ENCODE data around the gene BLVRB.
"Not testable (repeated sequence)": the region's sequence is repeated elsewhere in the genome, so short reads cannot be mapped to it uniquely, and the experiment has no call there.

BLVRB gene

GRCh38 chr19:40430242-40430641 lies 35.3 kb downstream of the BLVRB start:
- not testable (repeated sequence) for H3K36me3 ChIP-seq (ENCODE audit: insufficient read depth, low read length); H3K4me3 ChIP-seq (ENCODE audit: low read depth in 1 of 2, low read length in 2 of 2); H3K9me3 ChIP-seq (ENCODE audit: low read length); H3K27ac ChIP-seq (ENCODE audit: low read depth, low read length); H3K27me3 ChIP-seq (ENCODE audit: control insufficient read depth in 1 of 2, insufficient read depth in 2 of 2, low read length in 2 of 2); H3K9ac ChIP-seq (ENCODE audit: low read length)
- peaks cover 11% of the 10 kb centered on the region for H3K4me1 ChIP-seq (ENCODE audit: insufficient read depth, low read length)

GRCh38 chr19:40428197-40428596 lies 37.3 kb downstream of the BLVRB start:
- not testable (repeated sequence) for H3K9me3 ChIP-seq (ENCODE audit: low read length)
- peaks cover 18% of the 10 kb centered on the region for H3K4me1 ChIP-seq (ENCODE audit: insufficient read depth, low read length)

DNA sequence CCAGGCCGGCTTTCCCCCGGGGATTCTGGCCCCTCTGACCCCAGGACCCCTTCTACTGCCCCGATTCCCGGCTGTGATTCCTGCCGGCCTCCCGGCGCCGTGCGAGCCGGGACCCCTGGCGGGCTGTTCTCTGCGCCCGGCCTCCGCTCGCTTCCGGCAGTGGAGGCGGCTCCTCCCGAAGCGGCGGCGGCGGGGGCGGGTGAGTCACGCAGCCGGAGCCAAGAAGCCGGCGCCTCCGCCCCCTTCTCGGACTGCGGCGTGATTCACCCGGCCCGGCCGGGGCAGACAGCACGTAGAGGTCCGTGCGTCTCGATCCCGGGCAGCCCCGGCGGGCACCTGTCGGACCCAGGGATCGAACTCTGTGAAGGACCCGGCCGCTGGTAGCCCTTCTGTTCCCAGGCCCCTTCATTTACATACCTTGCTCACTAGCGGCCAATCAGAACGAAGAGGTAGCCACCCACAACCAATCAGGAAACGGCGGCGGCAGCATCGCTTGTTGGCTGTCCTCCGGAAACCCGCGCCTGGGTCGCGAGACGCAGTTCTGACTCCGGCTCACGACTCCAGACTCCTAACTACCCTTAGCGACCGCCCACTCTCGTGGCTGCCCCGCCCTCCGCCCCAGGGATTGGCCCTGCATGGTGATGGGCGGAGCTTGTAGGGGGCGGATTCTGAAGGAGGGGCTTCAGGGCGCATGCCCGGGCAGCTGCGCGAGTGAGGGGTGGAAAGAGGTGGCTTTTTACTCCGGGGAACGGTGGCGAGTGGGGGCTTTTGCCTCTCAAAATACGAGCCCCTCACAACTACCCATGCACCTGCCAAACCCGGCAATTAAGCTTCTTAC lies 39.9 kb downstream of the BLVRB start, which contains the start of gene SERTAD1:
Gene SERTAD1, minus strand, starts transcription at position 543 of the 838 bp plus-strand sequence. CDS start 2,446 bp downstream, outside the sequence.
- Histone ChIP-seq H3K4me3 (ENCODE audit: low read depth in 1 of 2, low read length in 2 of 2) (peak within 1 kb of the TSS; percentile 79 to 83), H3K27me3 (ENCODE audit: control insufficient read depth in 1 of 2, insufficient read depth in 2 of 2, low read length in 2 of 2) (no peaks in the 10 kb centered on the region), H3K36me3 (ENCODE audit: insufficient read depth, low read length) (peaks cover 14% of the 10 kb centered on the region), H3K9me3 (ENCODE audit: low read length) (no peaks in the 10 kb centered on the region), H3K27ac (ENCODE audit: low read depth, low read length) (peak within 1 kb of the TSS; percentile 99), H3K9ac (ENCODE audit: low read length) (peak within 1 kb of the TSS; percentile 88), H3K4me1 (ENCODE audit: insufficient read depth, low read length) (peaks cover 31% of the 10 kb centered on the region)

More at GRCh38 chr19:40428197-40428596, 37.3 kb downstream of the BLVRB start:
- not testable (repeated sequence) for H3K9ac ChIP-seq (ENCODE audit: low read length); H3K27me3 ChIP-seq (ENCODE audit: control insufficient read depth in 1 of 2, insufficient read depth in 2 of 2, low read length in 2 of 2); H3K27ac ChIP-seq (ENCODE audit: low read depth, low read length); H3K36me3 ChIP-seq (ENCODE audit: insufficient read depth, low read length); H3K4me3 ChIP-seq (ENCODE audit: low read depth in 1 of 2, low read length in 2 of 2)

GRCh38 chr19:40424637-40425449 lies 40.7 kb downstream of the BLVRB start:
- H3K9ac ChIP-seq (ENCODE audit: low read length) = peak overlapping the region; percentile 88
- H3K4me1 ChIP-seq (ENCODE audit: insufficient read depth, low read length) = peaks cover 31% of the 10 kb centered on the region

DNA sequence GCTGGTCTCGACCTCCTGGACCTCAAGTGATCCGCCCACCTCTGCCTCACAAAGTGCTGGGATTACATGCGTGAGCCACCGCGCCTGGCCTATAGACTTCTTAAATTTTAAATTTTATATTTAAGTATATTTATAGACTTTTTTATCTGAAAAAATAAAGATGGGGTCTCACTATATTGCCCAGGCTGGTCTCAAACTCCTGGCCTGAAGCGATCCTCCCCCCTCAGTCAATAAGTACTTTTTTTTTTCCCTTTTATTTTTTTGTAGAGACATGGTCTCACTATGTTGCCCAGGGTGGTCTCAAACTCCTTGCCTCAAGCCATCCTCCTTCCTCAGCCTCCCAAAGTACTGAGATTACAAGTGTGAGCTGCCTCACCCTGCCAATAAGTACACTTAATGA lies 41.6 kb downstream of the BLVRB start:
- H3K27me3 ChIP-seq (ENCODE audit: control insufficient read depth in 1 of 2, insufficient read depth in 2 of 2, low read length in 2 of 2) = no peaks in the 10 kb centered on the region
- no peak overlapping the region for H3K4me3 ChIP-seq (ENCODE audit: low read depth in 1 of 2, low read length in 2 of 2)
- no peaks in the 10 kb centered on the region for H3K9me3 ChIP-seq (ENCODE audit: low read length)
- peaks cover 31% of the 10 kb centered on the region for H3K4me1 ChIP-seq (ENCODE audit: insufficient read depth, low read length)
- peaks cover 14% of the 10 kb centered on the region for H3K36me3 ChIP-seq (ENCODE audit: insufficient read depth, low read length)
- no peak overlapping the region for H3K9ac ChIP-seq (ENCODE audit: low read length)
- H3K27ac ChIP-seq (ENCODE audit: low read depth, low read length) = no peak overlapping the region

More at GRCh38 chr19:40424637-40425449, 40.7 kb downstream of the BLVRB start:
- Histone ChIP-seq H3K4me3 (ENCODE audit: low read depth in 1 of 2, low read length in 2 of 2) (peak overlapping the region; percentile 79 to 83), H3K36me3 (ENCODE audit: insufficient read depth, low read length) (peaks cover 14% of the 10 kb centered on the region), H3K9me3 (ENCODE audit: low read length) (no peaks in the 10 kb centered on the region), H3K27ac (ENCODE audit: low read depth, low read length) (peak overlapping the region; percentile 99), H3K27me3 (ENCODE audit: control insufficient read depth in 1 of 2, insufficient read depth in 2 of 2, low read length in 2 of 2) (no peaks in the 10 kb centered on the region)

DNA sequence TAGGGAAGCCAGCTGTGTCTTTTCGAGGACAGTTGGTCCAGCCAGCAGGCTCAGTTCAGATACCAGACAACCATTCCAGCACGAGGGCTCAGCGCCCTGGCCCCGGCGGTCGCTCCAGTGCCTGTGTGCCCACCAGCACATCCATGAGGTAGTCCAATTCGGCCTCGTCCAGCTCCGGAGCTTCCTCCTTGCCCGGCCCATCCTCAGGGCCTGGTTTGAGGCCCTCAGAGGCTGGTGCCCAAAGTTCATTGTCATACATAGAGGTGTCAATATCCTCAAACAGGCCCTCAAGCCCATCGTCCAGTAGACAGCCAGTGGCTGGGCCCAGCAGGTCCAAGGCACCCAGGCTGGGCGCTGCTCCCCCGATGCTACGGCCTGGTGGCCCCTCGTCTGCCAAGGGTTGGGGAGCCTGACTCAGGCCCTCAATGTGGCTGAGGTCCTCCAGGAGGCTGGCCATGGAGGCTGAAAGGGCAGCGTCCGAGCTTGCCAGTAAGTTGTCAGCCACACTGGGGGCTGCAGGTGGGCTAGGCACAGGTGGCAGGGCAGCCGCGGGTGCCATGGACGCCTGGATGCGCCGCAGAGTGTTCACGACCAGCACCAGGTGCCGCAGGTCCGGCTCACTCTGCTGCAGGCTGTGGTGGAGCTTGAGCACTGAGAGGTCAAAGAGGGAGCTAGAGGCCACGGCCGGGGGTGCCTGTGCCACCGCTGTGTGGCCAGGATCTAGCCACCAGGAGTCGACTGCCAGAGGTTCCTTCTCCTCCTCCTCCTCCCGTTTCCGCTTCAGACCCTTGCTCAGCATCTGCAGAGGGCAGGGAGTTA lies 42.6 kb downstream of the BLVRB start:
- Histone ChIP-seq H3K27me3 (ENCODE audit: control insufficient read depth in 1 of 2, insufficient read depth in 2 of 2, low read length in 2 of 2) (no peaks in the 10 kb centered on the region), H3K9ac (ENCODE audit: low read length) (no peak overlapping the region), H3K9me3 (ENCODE audit: low read length) (no peaks in the 10 kb centered on the region), H3K36me3 (ENCODE audit: insufficient read depth, low read length) (peaks cover 14% of the 10 kb centered on the region), H3K27ac (ENCODE audit: low read depth, low read length) (peak overlapping the region; percentile 100), H3K4me1 (ENCODE audit: insufficient read depth, low read length) (peaks cover 31% of the 10 kb centered on the region), H3K4me3 (ENCODE audit: low read depth in 1 of 2, low read length in 2 of 2) (peak overlapping the region in 1 of 2 donors; percentile 23)

GRCh38 chr19:40421993-40422747 lies 43.4 kb downstream of the BLVRB start:
- Histone ChIP-seq H3K27ac (ENCODE audit: low read depth, low read length) (peak overlapping the region; percentile 100), H3K4me3 (ENCODE audit: low read depth in 1 of 2, low read length in 2 of 2) (no peak overlapping the region), H3K36me3 (ENCODE audit: insufficient read depth, low read length) (peaks cover 14% of the 10 kb centered on the region), H3K9me3 (ENCODE audit: low read length) (no peaks in the 10 kb centered on the region), H3K9ac (ENCODE audit: low read length) (peak overlapping the region; percentile 89), H3K27me3 (ENCODE audit: control insufficient read depth in 1 of 2, insufficient read depth in 2 of 2, low read length in 2 of 2) (no peaks in the 10 kb centered on the region), H3K4me1 (ENCODE audit: insufficient read depth, low read length) (peaks cover 34% of the 10 kb centered on the region)

DNA sequence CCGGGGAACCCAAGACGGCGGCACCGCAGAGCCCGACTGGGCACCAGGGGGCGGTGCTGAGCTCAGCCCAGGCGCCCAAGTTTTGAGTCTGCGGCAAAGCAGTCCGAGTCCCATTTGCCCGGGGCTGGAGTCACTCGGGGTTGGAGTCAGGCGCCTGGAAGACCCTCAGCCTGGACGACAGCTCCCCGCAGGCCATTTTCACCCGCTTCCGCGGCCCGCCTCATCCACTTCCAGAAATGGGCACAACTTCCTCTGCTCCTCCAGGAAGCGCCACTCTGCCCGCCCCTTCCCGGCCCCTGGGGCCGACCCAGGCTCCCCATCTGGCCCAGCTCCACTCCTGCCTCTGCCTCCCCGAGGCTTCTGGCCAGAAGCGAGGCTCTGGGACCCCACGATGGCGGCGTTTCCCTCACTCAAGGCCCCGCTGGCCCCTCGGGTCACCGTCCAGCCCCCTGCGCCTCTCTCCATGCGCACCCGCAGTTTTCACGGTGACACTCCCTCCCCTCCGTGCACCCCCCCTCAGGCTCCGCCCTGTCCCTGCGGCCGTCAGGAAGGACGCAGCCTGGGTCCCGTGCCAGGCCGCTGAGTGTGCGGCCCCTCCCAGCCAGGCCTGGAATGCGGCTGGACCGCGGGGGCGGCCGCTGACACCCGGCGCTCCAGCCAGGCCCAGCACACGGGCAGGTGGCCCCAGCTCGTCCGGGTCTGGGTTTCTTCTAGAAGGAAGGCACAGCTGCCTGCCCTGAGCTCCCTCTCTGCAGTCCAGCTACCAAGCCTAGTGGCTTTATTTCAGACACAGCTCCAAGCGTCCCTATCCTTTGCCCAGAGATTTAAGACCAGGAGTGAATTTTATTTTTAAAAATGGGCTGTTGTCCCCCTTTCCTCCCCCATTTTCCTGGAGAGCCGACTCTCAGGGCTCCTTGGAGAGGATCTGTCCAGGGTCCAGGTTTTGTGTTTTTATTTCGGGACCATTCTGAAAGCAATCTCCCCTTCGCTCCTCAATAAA lies 44.5 kb downstream of the BLVRB start:
- Histone ChIP-seq H3K27ac (ENCODE audit: low read depth, low read length) (peak overlapping the region; percentile 100), H3K4me3 (ENCODE audit: low read depth in 1 of 2, low read length in 2 of 2) (peak overlapping the region; percentile 48 to 65), H3K36me3 (ENCODE audit: insufficient read depth, low read length) (peaks cover 14% of the 10 kb centered on the region), H3K9me3 (ENCODE audit: low read length) (no peaks in the 10 kb centered on the region), H3K27me3 (ENCODE audit: control insufficient read depth in 1 of 2, insufficient read depth in 2 of 2, low read length in 2 of 2) (no peaks in the 10 kb centered on the region), H3K4me1 (ENCODE audit: insufficient read depth, low read length) (peaks cover 30% of the 10 kb centered on the region), H3K9ac (ENCODE audit: low read length) (peak overlapping the region; percentile 89)

- Histone ChIP-seq H3K9me3 (ENCODE audit: low read length) (no peaks in the 10 kb centered on the region), H3K9ac (ENCODE audit: low read length) (no peak overlapping the region), H3K36me3 (ENCODE audit: insufficient read depth, low read length) (peaks cover 14% of the 10 kb centered on the region), H3K27me3 (ENCODE audit: control insufficient read depth in 1 of 2, insufficient read depth in 2 of 2, low read length in 2 of 2) (no peaks in the 10 kb centered on the region), H3K27ac (ENCODE audit: low read depth, low read length) (peak overlapping the region; percentile 100), H3K4me3 (ENCODE audit: low read depth in 1 of 2, low read length in 2 of 2) (peak overlapping the region; percentile 48 to 65), H3K4me1 (ENCODE audit: insufficient read depth, low read length) (peaks cover 30% of the 10 kb centered on the region)
Observed at GRCh38 chr19:40420451-40420765, 45.1 kb downstream of the BLVRB start.

DNA sequence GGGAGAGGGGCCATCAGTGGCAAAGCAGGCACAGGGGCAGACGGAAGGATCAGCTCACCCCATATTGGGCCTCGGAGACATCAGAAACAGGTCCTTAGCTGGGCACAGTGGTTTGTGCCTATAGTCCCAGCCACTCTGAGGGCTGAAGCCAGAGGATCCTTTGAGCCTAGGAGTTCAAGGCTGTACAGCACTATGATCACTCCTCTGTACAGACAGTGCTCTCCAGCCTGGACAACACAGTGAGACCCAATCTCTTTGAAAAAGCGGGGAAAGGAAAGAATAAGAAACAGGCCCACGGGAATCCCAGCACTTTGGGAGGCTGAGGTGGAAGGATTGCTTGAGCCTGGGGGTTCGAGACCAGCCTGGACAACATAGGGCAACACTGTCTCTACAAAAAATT lies 45.8 kb downstream of the BLVRB start:
- Histone ChIP-seq H3K4me3 (ENCODE audit: low read depth in 1 of 2, low read length in 2 of 2) (no peak overlapping the region), H3K36me3 (ENCODE audit: insufficient read depth, low read length) (peaks cover 14% of the 10 kb centered on the region), H3K4me1 (ENCODE audit: insufficient read depth, low read length) (peaks cover 33% of the 10 kb centered on the region), H3K9me3 (ENCODE audit: low read length) (no peaks in the 10 kb centered on the region), H3K27ac (ENCODE audit: low read depth, low read length) (no peak overlapping the region), H3K27me3 (ENCODE audit: control insufficient read depth in 1 of 2, insufficient read depth in 2 of 2, low read length in 2 of 2) (no peaks in the 10 kb centered on the region), H3K9ac (ENCODE audit: low read length) (no peak overlapping the region)
